Measurements from ENCODE around the gene MDC1. TPM values are rescaled to one million over a fixed set of nuclear protein-coding genes. Genes with fewer than 3 reads are reported as not detected.

MDC1 gene
- total RNA-seq, 1 experiment from 2014 or later: 53.4 TPM

GRCh38 chr6:30749554-30750378, 32.7 kb upstream of the MDC1 start:
- Histone ChIP-seq H3K27ac (ENCODE audit: low read depth, low read length, poor library complexity, severe bottlenecking) (no peak overlapping the region), H3K36me3 (ENCODE audit: insufficient read depth, low read length, poor library complexity, severe bottlenecking) (no peaks in the 10 kb centered on the region), H3K9me3 (ENCODE audit: low read depth, low read length, poor library complexity, severe bottlenecking) (no peaks in the 10 kb centered on the region), H3K4me1 (ENCODE audit: insufficient read depth, low read length, poor library complexity, severe bottlenecking) (peaks cover 21% of the 10 kb centered on the region), H3K4me3 (ENCODE audit: low read depth, low read length, poor library complexity, severe bottlenecking) (no peak overlapping the region), H3K27me3 (replicated peaks; ENCODE audit: insufficient read depth, low read depth, low read length, poor library complexity) (no peaks in the 10 kb centered on the region)
- intact Hi-C loops (cut with micrococcal nuclease; ENCODE audit: unreplicated experiment): no loop called here
- no TSS peak for BruUV-seq (replicated peaks)
- DNase-seq (ENCODE audit: low spot score): no peak
- POLR2A ChIA-PET (ENCODE audit: low non-redundant PET): no interaction called here
- CTCF ChIA-PET: no interaction called here
- TF ChIP-seq EZH2 (IDR thresholded peaks at IDR 0.05; ENCODE audit: borderline replicate concordance, low read depth, low read length, poor library complexity, severe bottlenecking) (no peak), CTCF (conservative IDR thresholded peaks at IDR 0.05; ENCODE audit: low read depth, low read length) (no peak)

- no peaks in the 10 kb centered on the region for H3K27me3 ChIP-seq (replicated peaks; ENCODE audit: insufficient read depth, low read depth, low read length, poor library complexity)
- no peak overlapping the region for H3K27ac ChIP-seq (ENCODE audit: low read depth, low read length, poor library complexity, severe bottlenecking)
- intact Hi-C loops (cut with micrococcal nuclease; ENCODE audit: unreplicated experiment): no loop called here
- ChIA-PET POLR2A (ENCODE audit: low non-redundant PET) (no interaction called here), CTCF (no interaction called here)
- BruUV-seq (replicated peaks): no TSS peak
- no peaks in the 10 kb centered on the region for H3K9me3 ChIP-seq (ENCODE audit: low read depth, low read length, poor library complexity, severe bottlenecking)
- H3K36me3 ChIP-seq (ENCODE audit: insufficient read depth, low read length, poor library complexity, severe bottlenecking): no peaks in the 10 kb centered on the region
- H3K4me3 ChIP-seq (ENCODE audit: low read depth, low read length, poor library complexity, severe bottlenecking): no peak overlapping the region
- no peak for DNase-seq (ENCODE audit: low spot score)
- TF ChIP-seq CTCF (conservative IDR thresholded peaks at IDR 0.05; ENCODE audit: low read depth, low read length) (no peak), EZH2 (IDR thresholded peaks at IDR 0.05; ENCODE audit: borderline replicate concordance, low read depth, low read length, poor library complexity, severe bottlenecking) (no peak)
- peaks cover 24% of the 10 kb centered on the region for H3K4me1 ChIP-seq (ENCODE audit: insufficient read depth, low read length, poor library complexity, severe bottlenecking)
Observed at GRCh38 chr6:30748851-30749540, 31.9 kb upstream of the MDC1 start.

GRCh38 chr6:30747902-30748769, 31.1 kb upstream of the MDC1 start:
- intact Hi-C loops (cut with micrococcal nuclease; ENCODE audit: unreplicated experiment): no loop called here
- H3K9me3 ChIP-seq (ENCODE audit: low read depth, low read length, poor library complexity, severe bottlenecking): no peaks in the 10 kb centered on the region
- peaks cover 24% of the 10 kb centered on the region for H3K4me1 ChIP-seq (ENCODE audit: insufficient read depth, low read length, poor library complexity, severe bottlenecking)
- ChIA-PET POLR2A (ENCODE audit: low non-redundant PET) (interaction anchor here (0.5 kb wide), 1 partner anchor 98 kb away, joined by 6 read pairs; no protein-coding TSS in a partner anchor), CTCF (no interaction called here)
- TF ChIP-seq EZH2 (IDR thresholded peaks at IDR 0.05; ENCODE audit: borderline replicate concordance, low read depth, low read length, poor library complexity, severe bottlenecking): no peak
- no peak for TF ChIP-seq CTCF (conservative IDR thresholded peaks at IDR 0.05; ENCODE audit: low read depth, low read length)
- BruUV-seq (replicated peaks): no TSS peak
- no peak overlapping the region for H3K4me3 ChIP-seq (ENCODE audit: low read depth, low read length, poor library complexity, severe bottlenecking)
- H3K27ac ChIP-seq (ENCODE audit: low read depth, low read length, poor library complexity, severe bottlenecking): no peak overlapping the region
- H3K27me3 ChIP-seq (replicated peaks; ENCODE audit: insufficient read depth, low read depth, low read length, poor library complexity): no peaks in the 10 kb centered on the region
- no peaks in the 10 kb centered on the region for H3K36me3 ChIP-seq (ENCODE audit: insufficient read depth, low read length, poor library complexity, severe bottlenecking)
- DNase-seq (ENCODE audit: low spot score): no peak

Measured in A673 (cell line).